ENCODE measurements around the gene LY6G6D. TPM values are rescaled to one million over a fixed set of nuclear protein-coding genes. Genes with fewer than 3 reads are reported as not detected.

The LY6G6D gene
- total RNA-seq, 1 donor, result not detected

Small RNA genes lying within 50 kb of the gene (small RNA-seq; reads per million reads assigned to genes)
- gene LY6G6D (ENCODE audit: low replicate concordance) (not detected), gene MIR4646 (ENCODE audit: low replicate concordance) (not detected), gene MSH5-SAPCD1 (ENCODE audit: low replicate concordance) (not detected), gene RNU6-850P (ENCODE audit: low replicate concordance) (not detected), gene SAPCD1 (ENCODE audit: low replicate concordance) (not detected)

Other genes starting within 250 kb of the LY6G6D start
- 22.5 and 49.2 TPM in 2 replicates for gene MICB, start 217.2 kb upstream of the LY6G6D start, total RNA-seq
- gene MCCD1, start 186.4 kb upstream of the LY6G6D start, total RNA-seq, result not detected in 2 replicates
- 317 and 546 TPM in 2 replicates for gene DDX39B, start 173.3 kb upstream of the LY6G6D start, total RNA-seq
- gene ATP6V1G2, start 168.7 kb upstream of the LY6G6D start, total RNA-seq, result 0.43 and 1.5 TPM in 2 replicates
- 19.9 and 35.5 TPM in 2 replicates for gene NFKBIL1, start 167.7 kb upstream of the LY6G6D start, total RNA-seq
- not detected in 2 replicates for gene LTA, start 143.1 kb upstream of the LY6G6D start, total RNA-seq
- under 0.01 and 0.29 TPM in 2 replicates for gene TNF, start 139.8 kb upstream of the LY6G6D start, total RNA-seq
- gene LTB, start 132.9 kb upstream of the LY6G6D start, total RNA-seq, result not detected in 2 replicates
- not detected in 2 replicates for gene LST1, start 129.1 kb upstream of the LY6G6D start, total RNA-seq
- not detected in 2 replicates for gene NCR3, start 122.3 kb upstream of the LY6G6D start, total RNA-seq
- not detected in 2 replicates for gene AIF1, start 100.1 kb upstream of the LY6G6D start, total RNA-seq
- 55.1 and 105 TPM in 2 replicates for gene PRRC2A, start 94.6 kb upstream of the LY6G6D start, total RNA-seq
- 185 and 217 TPM in 2 replicates for gene BAG6, start 62.7 kb upstream of the LY6G6D start, total RNA-seq
- gene APOM, start 59.5 kb upstream of the LY6G6D start, total RNA-seq, result 0.72 and 3.3 TPM in 2 replicates
- 17.1 and 25.5 TPM in 2 replicates for gene C6orf47, start 54.6 kb upstream of the LY6G6D start, total RNA-seq
- 20.0 and 22.8 TPM in 2 replicates for gene GPANK1, start 50.4 kb upstream of the LY6G6D start, total RNA-seq
- gene CSNK2B, start 49.3 kb upstream of the LY6G6D start, total RNA-seq, result 198 and 356 TPM in 2 replicates
- 5.2 and 8.3 TPM in 2 replicates for gene LY6G5B, start 45.4 kb upstream of the LY6G6D start, total RNA-seq
- gene LY6G5C, start 34.3 kb upstream of the LY6G6D start, total RNA-seq, result 0.66 and 2.7 TPM in 2 replicates
- 48.6 and 51.0 TPM in 2 replicates for gene ABHD16A, start 12.0 kb upstream of the LY6G6D start, total RNA-seq
- gene LY6G6F, start 8.5 kb upstream of the LY6G6D start, total RNA-seq, result not detected in 2 replicates
- not detected in 2 replicates for gene LY6G6C, start 6.4 kb downstream of the LY6G6D start, total RNA-seq
- gene MPIG6B, start 8.0 kb downstream of the LY6G6D start, total RNA-seq, result not detected in 2 replicates
- gene DDAH2, start 14.0 kb downstream of the LY6G6D start, total RNA-seq, result 36.5 and 45.7 TPM in 2 replicates
- gene CLIC1, start 21.2 kb downstream of the LY6G6D start, total RNA-seq, result 585 and 1,126 TPM in 2 replicates
- gene MSH5, start 24.7 kb downstream of the LY6G6D start, total RNA-seq, result 7.0 and 26.8 TPM in 2 replicates
- gene SAPCD1, start 47.3 kb downstream of the LY6G6D start, total RNA-seq, result 0.44 and 1.1 TPM in 2 replicates
- 0.14 and 0.44 TPM in 2 replicates for gene VWA7, start 62.0 kb downstream of the LY6G6D start, total RNA-seq
- gene VARS1, start 80.4 kb downstream of the LY6G6D start, total RNA-seq, result 51.6 and 105 TPM in 2 replicates
- gene LSM2, start 91.6 kb downstream of the LY6G6D start, total RNA-seq, result 19.9 and 54.0 TPM in 2 replicates
- gene HSPA1L, start 99.9 kb downstream of the LY6G6D start, total RNA-seq, result 0.72 and 0.88 TPM in 2 replicates
- gene HSPA1A, start 100.2 kb downstream of the LY6G6D start, total RNA-seq, result 81.4 and 101 TPM in 2 replicates
- gene HSPA1B, start 112.4 kb downstream of the LY6G6D start, total RNA-seq, result 78.3 and 86.0 TPM in 2 replicates
- 84.3 and 201 TPM in 2 replicates for gene NEU1, start 147.5 kb downstream of the LY6G6D start, total RNA-seq
- gene SLC44A4, start 163.6 kb downstream of the LY6G6D start, total RNA-seq, result under 0.01 TPM in 1 of 2 replicates, not detected in the other
- 35.0 and 51.1 TPM in 2 replicates for gene EHMT2, start 182.3 kb downstream of the LY6G6D start, total RNA-seq
- gene ZBTB12, start 186.7 kb downstream of the LY6G6D start, total RNA-seq, result 1.4 and 2.8 TPM in 2 replicates
- 0.29 and 14.2 TPM in 2 replicates for gene C2, start 212.4 kb downstream of the LY6G6D start, total RNA-seq
- 2.3 and 62.8 TPM in 2 replicates for gene CFB, start 230.7 kb downstream of the LY6G6D start, total RNA-seq
- gene NELFE, start 243.6 kb downstream of the LY6G6D start, total RNA-seq, result 125 and 137 TPM in 2 replicates
- gene SKIC2, start 243.8 kb downstream of the LY6G6D start, total RNA-seq, result 51.0 and 70.0 TPM in 2 replicates